ENCODE measurements around the gene AXIN1. TPM values are rescaled to one million over a fixed set of nuclear protein-coding genes. Genes with fewer than 3 reads are reported as not detected.
A peak's percentile ranks its signal among the peaks of the same experiment; 100 is the strongest.

Gene AXIN1
- total RNA-seq (2022) (49.8 and 52.5 TPM in 2 replicates), Bru-seq, nascent RNA (percentile 74 among the genes with signal in this experiment), BruChase-seq, experiment 1, labeled RNA remaining after a 6-hour chase (percentile 75 among the genes with signal in this experiment), BruChase-seq, experiment 2, labeled RNA remaining after a 2-hour chase (percentile 68 among the genes with signal in this experiment)
- long read RNA-seq, transcript AXIN1-202 (10 exons, 3,324 nt), result major isoform, 5 of 41 reads
- long read RNA-seq, partial matches to known transcripts, result 14 of 41 reads
- long read RNA-seq, other reads (novel, unspliced or antisense), result 21 of 41 reads

- peaks cover 15% of the 10 kb centered on the region for H3K4me1 Mint-ChIP-seq (ENCODE audit: low read depth, unreplicated experiment)
- peaks cover 27% of the 10 kb centered on the region for H3K36me3 Mint-ChIP-seq (ENCODE audit: insufficient read depth, unreplicated experiment)
- peak within 1 kb of the TSS; percentile 71 for H3K4me3 Mint-ChIP-seq (ENCODE audit: low read depth, unreplicated experiment)
- BruUV-seq (replicated peaks), result no TSS peak
- intact Hi-C loops (cut with micrococcal nuclease; ENCODE audit: unreplicated experiment), result no loop called here
- H3K9me3 Mint-ChIP-seq (ENCODE audit: low read depth, unreplicated experiment), result no peaks in the 10 kb centered on the region
- CTCF ChIA-PET, result interaction anchor here (0.5 to 1.0 kb wide), 25 partner anchors 9 to 1488 kb away, joined by 3 to 18 read pairs (median 5); partner anchors contain the start of genes FAM234A, LUC7L, MRPL28 and POLR3K
- peak; percentile 100 for DNase-seq
- peak; percentile 71 for TF ChIP-seq CTCF (IDR thresholded peaks at IDR 0.05; ENCODE audit: unreplicated experiment)
- H3K27me3 Mint-ChIP-seq (ENCODE audit: unreplicated experiment), result no peaks in the 10 kb centered on the region
- H3K27ac Mint-ChIP-seq (ENCODE audit: unreplicated experiment), result peak within 1 kb of the TSS; percentile 36
These were observed at the start of gene AXIN1 for GRCh38 chr16:352547-353403. Gene AXIN1, minus strand, starts transcription at chr16:352723. Its CDS starts 5,698 bp downstream, at chr16:347025.

- no TSS peak for BruUV-seq (replicated peaks)
These were observed 49.2 kb upstream of the AXIN1 start, which contains the start of gene DECR2 for GRCh38 chr16:401468-402348. Gene DECR2, plus strand, starts transcription at chr16:401885. Its CDS starts 79 bp downstream, at chr16:401964.

GRCh38 chr16:400061-400591, 47.6 kb upstream of the AXIN1 start:
- intact Hi-C loops (cut with micrococcal nuclease; ENCODE audit: unreplicated experiment), result no loop called here
- no peaks in the 10 kb centered on the region for H3K9me3 Mint-ChIP-seq (ENCODE audit: low read depth, unreplicated experiment)
- peak overlapping the region; percentile 88 for H3K4me3 Mint-ChIP-seq (ENCODE audit: low read depth, unreplicated experiment)
- H3K36me3 Mint-ChIP-seq (ENCODE audit: insufficient read depth, unreplicated experiment), result peaks cover 65% of the 10 kb centered on the region
- no peak for DNase-seq
- H3K4me1 Mint-ChIP-seq (ENCODE audit: low read depth, unreplicated experiment), result peaks cover 9% of the 10 kb centered on the region
- TF ChIP-seq CTCF (IDR thresholded peaks at IDR 0.05; ENCODE audit: unreplicated experiment), result no peak
- H3K27me3 Mint-ChIP-seq (ENCODE audit: unreplicated experiment), result no peaks in the 10 kb centered on the region
- BruUV-seq (replicated peaks), result no TSS peak
- CTCF ChIA-PET, result no interaction called here
- peak overlapping the region; percentile 69 for H3K27ac Mint-ChIP-seq (ENCODE audit: unreplicated experiment)

More at GRCh38 chr16:401468-402348, 49.2 kb upstream of the AXIN1 start, which contains the start of gene DECR2:
- Mint-ChIP-seq H3K4me1 (ENCODE audit: low read depth, unreplicated experiment) (peaks cover 9% of the 10 kb centered on the region), H3K27me3 (ENCODE audit: unreplicated experiment) (no peaks in the 10 kb centered on the region), H3K36me3 (ENCODE audit: insufficient read depth, unreplicated experiment) (peaks cover 55% of the 10 kb centered on the region), H3K4me3 (ENCODE audit: low read depth, unreplicated experiment) (peak within 1 kb of the TSS; percentile 88), H3K27ac (ENCODE audit: unreplicated experiment) (peak within 1 kb of the TSS; percentile 74), H3K9me3 (ENCODE audit: low read depth, unreplicated experiment) (no peaks in the 10 kb centered on the region)
- peak; percentile 97 for DNase-seq
- TF ChIP-seq CTCF (IDR thresholded peaks at IDR 0.05; ENCODE audit: unreplicated experiment), result peak; percentile 28
- CTCF ChIA-PET, result interaction anchor here (0.6 to 0.9 kb wide), 5 partner anchors 19 to 290 kb away, joined by 3 to 5 read pairs (median 4); partner anchors contain the start of gene RAB11FIP3
- intact Hi-C loops (cut with micrococcal nuclease; ENCODE audit: unreplicated experiment), result no loop called here

Data from Calu3 (cell line).